Hypothalamus (tissue), 51 donors: Measurements from ENCODE around the gene FHIT.
"Not testable (repeated sequence)": the region's sequence is repeated elsewhere in the genome, so short reads cannot be mapped to it uniquely, and the experiment has no call there.

Experiments
- DNase-seq, 51 donors: peaks; one replicate each; lab custom pipeline; 2025; lab: John Stamatoyannopoulos, UW

The FHIT gene

DNA sequence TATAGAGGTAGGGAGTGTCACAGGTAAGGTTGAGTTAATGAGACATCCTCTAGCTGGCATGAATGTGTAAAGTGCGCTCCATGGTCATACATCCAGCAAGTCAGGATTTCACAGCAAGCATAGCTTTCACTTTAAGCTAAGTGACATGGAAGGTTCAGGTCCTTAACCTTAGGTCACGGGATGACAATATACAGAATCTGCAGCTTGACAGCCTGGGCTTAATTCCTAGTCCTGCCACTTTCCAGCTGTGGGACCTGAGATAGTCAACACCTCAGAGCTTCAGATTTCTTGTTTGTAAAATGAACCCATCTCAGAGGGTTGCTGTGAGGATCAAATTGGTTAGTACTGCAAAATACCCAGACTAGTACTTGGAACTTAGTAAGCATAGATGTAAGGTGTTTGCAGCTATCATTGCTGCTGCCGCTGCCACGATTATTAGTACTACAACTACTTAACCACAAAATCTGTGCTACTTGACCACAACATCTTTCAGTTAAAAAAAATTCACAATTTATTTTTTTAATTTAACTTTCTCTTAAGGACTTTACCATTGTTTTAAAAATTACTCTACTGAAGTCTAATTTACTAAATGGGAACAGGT lies 1311.3 kb downstream of the FHIT start:
- no peak for DNase-seq

- DNase-seq: no peak
These were observed 1312.4 kb downstream of the FHIT start for GRCh38 chr3:59938828-59939227.

- DNase-seq: no peak
These were observed 1314.1 kb downstream of the FHIT start for GRCh38 chr3:59937201-59937600.

DNA sequence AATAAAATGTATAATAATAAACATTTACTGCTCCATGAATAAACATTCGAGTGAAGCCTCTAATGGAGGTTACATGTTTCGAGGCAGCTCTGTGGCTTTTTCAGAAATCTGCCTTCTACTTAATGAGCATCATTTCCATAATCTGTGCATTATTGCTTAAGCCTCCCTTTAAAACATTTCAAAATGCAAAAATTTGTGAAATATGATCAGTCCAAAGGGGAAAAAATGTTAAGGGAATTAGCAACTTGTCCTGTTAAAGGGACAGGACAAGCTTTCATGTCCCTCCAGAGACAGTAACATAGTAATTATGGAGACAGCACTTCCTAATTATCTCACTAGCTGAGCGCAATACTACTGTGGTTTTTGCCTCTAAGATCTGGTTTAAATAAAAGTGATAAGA lies 1314.8 kb downstream of the FHIT start:
- DNase-seq: no peak

DNA sequence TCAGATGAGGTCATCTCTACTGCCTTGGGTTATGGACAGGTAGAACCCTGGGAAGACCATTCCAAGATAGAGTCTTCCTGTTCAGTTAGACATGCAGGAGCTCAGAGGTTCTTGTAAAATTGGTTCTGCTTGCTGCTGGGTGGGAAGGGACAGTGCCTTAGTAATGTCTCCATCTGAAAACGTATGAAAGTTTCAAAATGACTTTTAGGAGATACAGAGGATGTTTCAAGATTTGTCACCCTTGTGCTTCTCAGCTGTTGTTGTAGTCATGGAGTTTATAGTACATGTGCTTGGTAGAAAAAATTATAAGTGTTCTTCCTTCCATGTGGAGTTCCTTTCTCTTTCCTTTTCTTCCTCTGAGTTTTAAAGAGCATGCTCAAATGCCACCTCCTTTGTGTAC lies 1316.2 kb downstream of the FHIT start:
- no peak for DNase-seq

GRCh38 chr3:59934560-59934959 lies 1316.7 kb downstream of the FHIT start:
- not testable (repeated sequence) for DNase-seq

GRCh38 chr3:59930170-59930569 lies 1321.1 kb downstream of the FHIT start:
- no peak for DNase-seq

DNA sequence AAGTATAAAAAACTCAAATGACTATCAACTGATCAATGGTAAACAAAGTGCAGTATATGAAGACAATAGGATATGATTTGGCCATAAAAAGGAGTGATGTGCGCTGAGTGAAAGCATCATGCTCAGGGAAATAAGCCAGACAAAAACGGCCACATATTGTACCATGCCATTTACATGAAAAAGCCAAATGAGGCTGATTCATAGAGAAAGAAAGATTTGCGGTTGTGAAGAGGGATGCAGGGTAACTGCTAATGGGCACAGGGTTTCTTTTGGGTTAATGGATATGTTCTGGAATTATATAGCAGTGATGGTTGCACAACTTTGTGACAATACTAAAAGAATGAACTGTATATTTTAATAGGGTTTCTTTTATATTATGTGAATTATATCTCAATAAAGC lies 1324.2 kb downstream of the FHIT start:
- no peak for DNase-seq

DNA sequence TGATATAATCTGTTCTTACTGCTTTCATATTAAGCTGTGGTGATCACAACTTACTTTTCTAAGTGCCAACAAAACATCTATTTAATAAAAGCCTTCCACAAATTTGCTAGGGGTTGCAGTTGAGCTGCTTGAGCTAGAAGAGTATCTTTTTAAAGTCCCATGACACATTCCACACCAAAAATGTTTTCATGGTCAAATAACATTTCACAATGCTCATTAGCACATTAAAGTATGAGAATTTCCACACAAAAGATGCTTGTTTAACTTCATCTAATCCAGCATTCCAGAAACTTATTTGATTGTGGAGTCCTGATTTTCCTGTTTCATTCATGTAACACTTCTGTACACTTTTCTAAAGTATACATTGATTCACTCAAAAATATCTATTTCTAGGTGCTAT lies 1325.3 kb downstream of the FHIT start:
- no peak for DNase-seq

DNA sequence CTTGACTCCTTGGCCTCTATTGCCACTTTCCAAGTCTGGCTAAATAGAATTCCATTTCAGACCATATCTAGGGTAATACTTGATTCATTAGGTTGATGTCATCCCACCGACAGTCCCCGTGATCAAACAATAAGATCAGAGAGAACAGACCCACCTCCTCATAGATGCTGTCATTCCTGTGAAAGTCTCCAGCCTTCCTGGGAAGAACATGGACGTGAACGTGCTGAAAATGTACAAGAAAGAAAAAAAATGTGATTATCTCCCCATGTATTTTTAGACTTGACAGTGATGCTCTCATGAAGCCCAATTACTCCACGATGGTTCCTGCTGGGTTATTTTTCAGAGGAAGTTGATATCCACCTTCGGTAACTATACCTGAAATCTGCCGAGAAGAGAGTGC lies 1329.1 kb downstream of the FHIT start:
- no peak for DNase-seq

- no peak for DNase-seq
These were observed 1330.4 kb downstream of the FHIT start for GRCh38 chr3:59920822-59921221.

GRCh38 chr3:59919586-59919985 lies 1331.7 kb downstream of the FHIT start:
- no peak for DNase-seq

DNA sequence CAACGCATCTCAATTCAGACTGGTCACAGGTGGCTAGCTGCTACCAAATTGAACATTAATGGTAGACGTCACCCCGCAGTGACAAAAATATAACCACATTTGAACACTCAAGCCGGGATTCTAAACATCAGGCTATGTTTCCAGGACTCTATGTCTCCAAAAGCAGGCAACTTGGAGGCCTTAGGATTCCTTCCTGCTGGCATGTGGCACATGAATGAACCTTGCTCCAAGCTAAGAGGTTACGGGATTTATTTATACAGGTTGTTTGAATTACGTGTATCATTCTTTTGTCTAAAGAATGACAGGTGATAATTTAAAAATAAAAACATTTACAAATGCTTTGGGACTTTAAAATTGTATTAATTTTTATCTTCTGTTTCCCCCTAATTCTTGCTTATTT lies 1337.0 kb downstream of the FHIT start:
- DNase-seq: no peak

GRCh38 chr3:59913645-59914044 lies 1337.6 kb downstream of the FHIT start:
- DNase-seq: no peak

DNA sequence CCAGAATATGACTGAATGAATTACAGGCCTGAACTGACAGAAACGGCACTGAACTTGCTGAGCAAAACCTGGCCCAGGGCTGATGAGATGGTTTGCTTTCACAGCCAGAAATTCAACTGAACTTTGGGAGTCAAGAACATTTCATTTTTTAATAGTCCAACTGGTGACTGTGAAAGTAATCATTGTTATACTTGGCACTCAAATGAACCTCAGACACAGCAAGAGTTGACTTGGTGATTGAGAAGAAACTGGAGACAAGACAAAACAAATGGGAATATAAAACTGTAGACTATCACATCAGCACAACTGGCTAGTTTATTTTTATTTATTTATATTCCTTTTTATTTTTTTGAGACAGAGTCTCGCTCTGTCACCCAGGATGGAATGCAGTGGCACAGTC lies 1342.6 kb downstream of the FHIT start:
- no peak for DNase-seq

- DNase-seq: no peak
These were observed 1343.0 kb downstream of the FHIT start for GRCh38 chr3:59908280-59908679.

GRCh38 chr3:59904296-59904695 lies 1347.0 kb downstream of the FHIT start:
- DNase-seq: no peak

- DNase-seq: no peak
These were observed 1352.2 kb downstream of the FHIT start for GRCh38 chr3:59899061-59899460.

- no peak for DNase-seq
These were observed 1355.3 kb downstream of the FHIT start for GRCh38 chr3:59895972-59896371.

DNA sequence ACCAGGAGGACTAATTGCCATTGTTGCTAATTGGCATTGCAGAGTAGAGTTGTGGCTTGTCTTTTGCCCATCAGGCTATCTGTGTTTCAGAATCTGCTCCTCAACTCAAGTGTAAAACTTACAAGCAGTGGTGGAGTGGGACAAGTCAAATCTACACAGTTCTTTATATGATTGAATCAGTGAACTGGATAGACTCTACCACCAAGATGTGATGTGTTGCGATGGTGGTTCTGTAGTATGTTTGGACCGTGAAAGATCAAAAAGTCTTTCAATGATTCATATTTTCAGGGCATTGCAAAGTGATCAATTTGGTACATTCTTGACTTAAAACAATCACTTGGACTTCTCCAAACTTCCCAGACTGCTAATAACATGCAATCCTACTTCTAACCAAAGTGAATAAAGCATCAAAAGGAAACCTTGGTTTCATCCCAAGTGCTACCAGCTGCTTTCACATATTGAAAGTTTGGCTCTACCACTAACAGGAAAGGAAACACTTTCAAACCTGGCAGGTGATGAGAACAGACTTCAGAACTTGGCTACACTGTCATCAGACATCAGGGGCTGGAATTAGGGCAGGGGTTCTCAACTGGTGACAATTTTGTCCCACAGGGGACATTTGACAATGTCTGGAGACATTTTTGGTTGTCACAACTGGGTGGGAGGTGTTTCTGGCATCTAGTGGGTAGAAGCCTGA lies 1356.7 kb downstream of the FHIT start:
- DNase-seq: no peak

- no peak for DNase-seq
These were observed 1360.6 kb downstream of the FHIT start for GRCh38 chr3:59890639-59891038.

DNA sequence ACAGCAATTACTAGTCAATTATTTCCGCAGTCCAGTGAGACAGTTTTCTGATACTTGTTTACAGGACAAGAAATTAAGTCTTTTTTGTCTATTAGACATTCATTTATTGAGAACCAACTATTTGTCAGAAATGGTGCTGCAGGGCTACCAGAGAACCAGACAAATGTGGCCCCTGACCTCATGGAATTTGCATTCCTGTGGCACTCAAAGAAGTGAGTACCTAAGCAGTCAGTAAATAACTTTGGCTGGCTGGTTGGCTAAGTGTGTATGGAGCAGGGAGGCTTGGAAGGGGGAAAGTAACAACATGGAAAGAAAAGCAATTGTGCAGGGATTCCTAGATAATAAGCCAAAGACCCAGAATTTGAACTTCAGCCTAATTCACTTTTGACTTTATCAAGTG lies 1364.5 kb downstream of the FHIT start:
- DNase-seq: no peak

DNA sequence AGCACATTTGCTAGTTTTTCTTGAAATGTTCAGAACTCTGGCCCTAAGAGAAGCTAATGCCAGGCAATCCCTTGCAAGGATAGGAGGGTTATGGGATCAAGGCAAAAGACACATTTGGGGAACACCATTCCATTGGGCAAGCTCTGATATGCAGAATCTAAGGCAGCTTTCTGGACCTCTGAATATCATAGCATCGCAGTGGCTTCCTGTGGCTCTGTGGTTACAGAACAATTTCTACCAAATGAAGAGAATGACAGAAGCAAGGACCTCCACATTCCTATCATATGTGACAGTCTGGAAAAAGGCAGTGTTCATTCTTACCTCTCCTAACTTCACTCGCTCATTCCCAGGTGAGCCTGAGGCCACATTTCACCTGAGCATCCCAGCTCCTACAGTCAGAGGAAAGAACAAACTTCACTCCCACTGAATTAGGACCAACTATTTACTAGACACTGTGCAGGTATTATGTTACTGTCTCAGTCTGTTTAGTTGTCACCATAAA lies 1365.3 kb downstream of the FHIT start:
- no peak for DNase-seq
